Erythroblast (primary cell): ENCODE measurements around the gene PHACTR3.

Source experiments
- DNase-seq, 2 experiments: peaks; one replicate each; lab custom pipeline; 2025; lab: John Stamatoyannopoulos, UW
- GATA1 ChIP-seq: IDR thresholded peaks from 2 replicates; pipeline ENCODE4 v1.6.1; 2011; ENCODE audit warnings: low read depth, mild to moderate bottlenecking, control low read depth, low read length, moderate library complexity
- POLR2A ChIP-seq: IDR thresholded peaks from 2 replicates; pipeline ENCODE4 v1.6.1; 2011; ENCODE audit warnings: mild to moderate bottlenecking, low read length

PHACTR3 gene

DNA sequence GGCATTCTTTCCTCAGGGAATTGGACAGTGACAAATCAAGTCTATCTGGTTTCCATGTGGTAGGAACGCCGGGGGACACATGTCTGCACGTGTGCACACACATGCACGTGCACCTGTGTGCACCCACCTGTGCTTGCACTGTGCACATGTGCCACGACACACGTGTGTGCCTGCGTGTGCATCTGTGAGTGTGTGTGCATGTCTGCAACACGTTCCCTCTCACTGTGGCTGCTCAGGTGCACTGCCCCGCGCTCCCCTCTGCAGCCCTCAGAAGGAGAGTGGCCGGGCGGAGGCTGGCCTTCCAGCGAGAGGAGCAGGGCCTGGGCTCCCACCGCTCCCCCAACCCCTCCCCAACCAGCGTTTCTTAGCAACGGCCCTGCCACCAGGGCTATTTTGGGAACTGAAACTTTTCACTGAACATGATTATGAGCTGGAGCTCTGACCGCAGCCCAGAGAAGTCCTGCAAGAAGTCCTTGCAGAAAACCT is 147.8 kb downstream of the PHACTR3 start:
- DNase-seq: no peak
- TF ChIP-seq POLR2A (no peak), GATA1 (no peak)

DNA sequence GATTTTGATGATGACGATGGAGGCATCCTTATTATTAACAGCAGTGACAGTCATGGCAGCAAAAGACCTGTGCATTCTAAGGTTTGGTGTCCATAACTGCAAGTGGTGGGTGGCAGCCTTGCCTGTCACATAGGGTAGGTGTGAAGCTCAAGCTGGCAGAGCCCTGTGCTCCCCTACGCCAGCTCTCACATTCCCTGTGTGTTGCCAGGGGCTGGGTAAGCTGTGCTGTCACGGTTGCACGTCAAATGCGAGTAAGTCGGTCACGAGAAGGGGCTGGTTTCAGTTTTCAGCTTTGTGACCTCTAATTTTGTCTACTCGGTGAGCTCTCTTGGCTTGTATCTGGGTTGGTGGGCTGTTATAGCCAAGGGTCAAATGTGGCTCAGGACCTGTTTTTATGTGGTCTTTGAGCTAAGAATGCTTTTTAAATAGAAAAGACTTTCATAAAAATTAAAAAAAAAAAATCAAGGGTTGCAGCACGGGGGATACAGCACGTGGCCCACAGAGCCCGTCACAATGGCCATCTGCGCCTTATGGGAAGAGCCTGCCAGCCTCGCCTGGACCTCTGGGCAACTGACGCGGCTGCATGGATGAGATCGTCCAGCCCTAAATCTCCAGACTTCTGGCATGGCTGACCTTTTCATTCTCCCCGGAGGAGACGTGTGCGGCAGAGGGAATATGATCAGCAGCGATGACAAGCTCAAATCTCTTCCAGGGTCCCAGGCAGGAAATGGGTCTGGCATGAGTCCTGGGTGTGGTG is 148.5 kb downstream of the PHACTR3 start:
- DNase-seq: no peak
- TF ChIP-seq POLR2A: no peak

DNA sequence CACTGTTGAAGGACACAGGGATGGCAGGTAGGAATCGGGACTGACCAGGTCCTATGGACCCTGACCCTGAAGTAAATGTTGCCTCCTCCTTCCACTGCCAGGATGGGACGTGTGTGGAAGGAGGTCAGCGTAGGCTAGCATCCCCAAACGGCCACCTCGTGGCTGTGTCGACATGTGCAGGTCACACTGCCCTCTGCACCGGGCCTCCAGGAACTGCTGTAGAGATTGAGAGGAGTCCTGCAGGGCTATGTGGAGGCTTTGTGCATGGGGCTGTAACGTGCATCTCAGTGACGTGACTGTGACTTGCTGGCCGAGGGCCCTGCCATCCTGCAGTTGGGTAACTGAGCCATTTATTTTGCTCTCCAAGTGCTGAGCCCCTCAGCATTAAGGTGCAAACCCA is 149.5 kb downstream of the PHACTR3 start:
- TF ChIP-seq GATA1 (no peak), POLR2A (no peak)
- DNase-seq: no peak

DNA sequence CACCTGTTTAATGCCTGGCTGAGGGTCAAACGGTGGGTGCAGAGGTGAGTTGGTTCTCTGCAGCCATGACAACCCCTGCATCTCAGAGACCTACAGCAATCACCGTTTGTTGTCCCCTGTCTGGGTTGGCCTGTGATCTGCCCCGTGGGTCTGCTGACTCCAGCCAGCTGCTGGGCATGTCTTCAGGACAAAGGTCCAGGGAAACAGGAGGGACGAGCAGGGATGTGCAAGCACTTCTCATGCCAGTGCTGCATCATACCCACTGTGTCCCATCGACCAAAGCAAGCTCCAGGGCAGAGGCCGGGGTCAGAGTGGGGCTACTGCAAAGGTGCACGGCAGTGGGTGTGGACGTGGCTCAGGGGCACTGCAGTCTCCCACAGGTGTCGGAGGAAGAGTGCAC is 150.2 kb downstream of the PHACTR3 start:
- no peak for TF ChIP-seq POLR2A
- TF ChIP-seq GATA1: no peak
- no peak for DNase-seq

DNA sequence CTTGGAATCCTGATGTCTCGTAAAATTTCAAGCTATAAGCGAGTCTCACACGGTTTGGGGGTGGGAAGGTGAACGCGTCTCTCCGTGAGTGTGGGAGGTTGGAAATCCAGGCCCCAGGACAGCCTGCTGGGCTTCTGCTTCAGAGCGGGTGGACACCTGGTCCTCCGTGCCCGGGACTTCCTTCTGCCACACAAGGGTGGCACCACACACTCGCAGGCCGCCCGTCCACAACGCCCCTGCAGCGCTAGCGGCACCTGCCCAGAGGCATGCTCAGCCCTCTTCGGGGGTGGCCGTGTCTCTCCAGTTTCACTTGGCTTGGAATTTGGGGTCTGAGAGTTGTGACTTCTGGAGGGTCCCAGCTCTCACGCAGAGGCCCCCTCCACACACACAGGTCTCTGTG is 151.9 kb downstream of the PHACTR3 start:
- DNase-seq: no peak
- TF ChIP-seq GATA1: no peak

DNA sequence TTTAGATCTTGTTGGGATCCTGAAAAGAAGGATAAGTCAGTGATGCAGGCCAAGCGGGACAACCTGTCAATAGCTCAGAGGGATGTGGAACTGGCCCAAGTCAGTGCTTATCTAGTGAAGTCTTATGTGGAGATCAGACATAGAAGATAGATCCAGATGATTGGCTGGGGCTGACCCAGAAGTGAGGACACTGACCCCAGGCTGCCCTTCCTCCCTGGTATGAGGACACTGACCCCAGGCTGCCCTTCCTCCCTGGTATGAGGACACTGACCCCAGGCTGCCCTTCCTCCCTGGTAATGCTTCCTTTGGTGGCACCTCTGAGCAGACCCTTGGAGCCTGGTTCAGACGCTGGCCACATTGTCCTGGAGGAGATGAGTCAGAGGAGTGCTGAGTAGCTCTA is 159.7 kb downstream of the PHACTR3 start:
- no peak for TF ChIP-seq POLR2A
- TF ChIP-seq GATA1: no peak
- no peak for DNase-seq

DNA sequence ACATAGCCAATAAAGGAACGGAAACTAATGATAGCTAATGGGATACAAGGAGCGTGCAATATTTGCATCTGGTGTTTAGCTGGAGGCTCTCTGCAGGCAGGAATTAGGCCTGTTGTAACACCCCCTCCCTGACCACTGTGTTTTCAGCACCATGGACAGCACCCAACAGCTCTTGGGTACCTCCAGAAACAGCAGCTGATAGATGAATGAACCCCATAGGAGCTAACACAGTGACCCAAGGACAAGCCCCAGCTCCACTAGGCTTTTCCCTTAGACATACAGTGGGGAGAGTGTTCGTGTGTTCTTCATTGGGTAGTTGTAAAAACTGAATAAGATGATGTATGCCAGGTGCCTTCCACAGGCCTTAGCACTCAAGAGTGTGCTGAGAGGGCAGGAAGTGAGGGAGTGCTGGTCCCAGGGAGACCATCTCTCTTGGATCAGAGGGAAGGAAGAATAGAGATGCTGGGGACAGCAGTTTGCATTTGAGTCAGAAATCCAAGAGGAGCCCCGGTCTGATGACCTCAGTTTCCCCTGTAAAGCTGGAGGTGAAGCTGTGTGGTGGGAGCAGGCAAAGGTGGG is 161.3 kb downstream of the PHACTR3 start:
- TF ChIP-seq GATA1 (no peak), POLR2A (no peak)
- peak; percentile 21 to 52 for DNase-seq

DNA sequence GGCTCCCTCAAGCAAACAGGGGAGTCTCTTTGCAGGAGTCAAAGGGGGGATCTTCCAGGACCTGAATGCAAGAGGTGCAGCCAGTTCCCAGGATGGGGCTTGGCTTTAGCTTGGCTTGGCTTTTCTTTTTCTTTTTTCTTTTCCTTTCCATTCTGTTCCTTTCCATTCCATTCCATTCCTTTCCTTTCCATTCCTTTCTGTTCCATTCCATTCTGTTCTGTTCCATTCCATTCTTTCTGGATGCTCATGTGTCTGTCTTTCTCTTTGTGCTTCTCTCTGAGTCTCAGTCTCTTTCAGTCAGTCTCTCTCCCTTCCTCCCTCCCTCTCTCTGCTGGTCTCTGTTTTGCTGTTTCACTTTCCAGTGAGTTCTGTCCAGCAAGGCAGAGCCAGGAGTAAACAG is 163.3 kb downstream of the PHACTR3 start:
- DNase-seq: no peak
- TF ChIP-seq GATA1 (no peak), POLR2A (no peak)

DNA sequence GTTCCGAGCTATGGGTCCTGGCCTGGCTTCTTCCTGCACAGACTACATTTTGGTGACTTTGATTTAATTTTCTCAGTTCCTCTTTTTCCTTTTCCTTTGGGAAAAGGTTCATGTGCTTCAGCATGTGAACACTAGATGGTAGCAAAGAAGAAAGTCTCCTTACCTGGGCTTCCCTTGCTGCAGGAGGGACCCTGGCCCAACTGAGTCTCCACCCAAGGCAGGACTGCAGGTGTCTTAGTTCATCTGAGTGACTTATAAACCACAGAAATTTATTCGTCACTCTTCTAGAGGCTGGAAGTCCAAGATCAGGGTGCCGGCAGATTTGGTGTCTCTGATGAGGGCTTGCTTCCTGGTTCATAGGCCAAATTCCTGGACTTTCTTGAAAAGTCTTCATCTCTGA is 165.9 kb downstream of the PHACTR3 start:
- no peak for TF ChIP-seq POLR2A
- no peak for TF ChIP-seq GATA1
- DNase-seq: no peak

DNA sequence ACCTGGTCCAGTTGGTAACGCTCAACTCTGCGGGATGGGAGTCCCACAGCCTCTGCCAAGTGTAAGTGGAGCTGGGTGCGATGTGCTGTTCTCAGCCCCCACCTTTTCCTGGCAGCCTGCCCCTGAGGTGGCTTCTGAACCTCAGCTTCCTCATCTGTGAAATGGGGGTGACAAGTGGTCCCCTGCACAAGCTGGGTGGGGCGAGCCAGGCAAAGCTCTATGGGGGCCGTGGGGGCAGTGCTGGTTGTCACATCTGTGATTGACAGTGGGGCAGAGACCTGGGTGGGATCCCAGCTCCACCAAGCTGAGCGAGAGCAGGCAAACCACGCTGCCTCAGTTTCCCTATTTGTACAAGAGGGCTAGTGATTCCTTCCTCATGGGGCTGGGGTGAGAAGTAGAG is 166.5 kb downstream of the PHACTR3 start:
- no peak for DNase-seq

DNA sequence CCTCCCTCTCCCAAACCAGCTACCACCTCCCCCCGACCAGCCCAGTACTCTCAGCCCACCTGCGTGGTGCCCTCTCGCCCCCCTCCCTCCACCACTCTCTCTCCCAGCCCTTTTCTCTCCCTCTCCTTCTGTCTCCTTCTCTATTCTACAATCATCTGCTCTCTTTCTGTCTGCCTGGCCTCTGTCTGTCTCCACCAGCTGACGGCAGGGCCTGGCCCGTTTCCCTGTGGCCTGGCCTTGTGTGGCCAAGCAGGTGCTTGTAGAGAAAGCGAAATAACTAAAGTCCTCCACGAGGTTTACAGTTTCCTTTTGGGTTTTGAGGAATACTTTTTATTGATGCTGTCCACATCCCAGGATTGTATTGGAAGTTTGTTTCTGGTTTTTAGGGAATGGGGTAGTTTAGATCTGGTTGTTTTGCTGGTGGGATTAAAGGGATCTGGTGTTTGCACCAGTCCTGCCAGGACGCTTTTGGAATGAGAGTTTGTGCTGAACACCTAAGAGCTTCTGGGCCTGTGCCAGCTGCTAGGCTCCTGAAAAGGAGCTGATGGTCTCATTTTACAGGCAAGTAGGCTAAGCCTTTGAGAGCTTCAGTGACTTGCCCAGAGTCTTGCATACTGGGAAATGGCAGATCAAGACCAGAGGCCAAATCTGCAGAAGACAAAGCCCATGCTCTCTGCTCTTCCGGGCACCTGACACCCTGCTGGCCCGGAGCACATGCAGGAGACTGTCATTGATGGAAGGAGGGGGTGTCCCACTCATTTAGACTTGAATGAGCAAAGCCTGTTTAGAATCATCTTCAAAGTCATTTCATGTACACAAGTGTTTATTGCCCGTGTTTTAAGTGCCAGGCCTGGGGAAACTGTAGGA is 167.4 kb downstream of the PHACTR3 start:
- TF ChIP-seq GATA1 (no peak), POLR2A (no peak)
- no peak for DNase-seq

More for the DNA sequence above, 166.5 kb downstream of the PHACTR3 start:
- no peak for TF ChIP-seq GATA1

DNA sequence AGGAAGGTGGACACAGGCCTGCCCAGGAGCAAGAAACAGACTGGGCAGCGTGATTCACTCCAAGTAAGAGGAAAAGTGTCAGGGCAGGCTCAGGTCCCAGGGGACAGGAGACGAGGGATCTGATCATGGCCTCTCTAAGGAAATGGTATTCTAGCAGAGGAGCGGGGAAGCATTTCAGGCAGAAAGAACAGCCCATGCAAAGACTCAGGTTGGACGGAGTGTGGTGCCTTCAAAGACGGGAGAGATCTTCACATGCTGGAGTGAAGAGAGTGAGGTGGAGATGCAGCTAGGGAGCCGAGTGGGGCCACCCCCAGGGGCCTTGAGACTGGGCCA is 168.0 kb downstream of the PHACTR3 start:
- no peak for TF ChIP-seq GATA1
- no peak for TF ChIP-seq POLR2A
- no peak for DNase-seq

DNA sequence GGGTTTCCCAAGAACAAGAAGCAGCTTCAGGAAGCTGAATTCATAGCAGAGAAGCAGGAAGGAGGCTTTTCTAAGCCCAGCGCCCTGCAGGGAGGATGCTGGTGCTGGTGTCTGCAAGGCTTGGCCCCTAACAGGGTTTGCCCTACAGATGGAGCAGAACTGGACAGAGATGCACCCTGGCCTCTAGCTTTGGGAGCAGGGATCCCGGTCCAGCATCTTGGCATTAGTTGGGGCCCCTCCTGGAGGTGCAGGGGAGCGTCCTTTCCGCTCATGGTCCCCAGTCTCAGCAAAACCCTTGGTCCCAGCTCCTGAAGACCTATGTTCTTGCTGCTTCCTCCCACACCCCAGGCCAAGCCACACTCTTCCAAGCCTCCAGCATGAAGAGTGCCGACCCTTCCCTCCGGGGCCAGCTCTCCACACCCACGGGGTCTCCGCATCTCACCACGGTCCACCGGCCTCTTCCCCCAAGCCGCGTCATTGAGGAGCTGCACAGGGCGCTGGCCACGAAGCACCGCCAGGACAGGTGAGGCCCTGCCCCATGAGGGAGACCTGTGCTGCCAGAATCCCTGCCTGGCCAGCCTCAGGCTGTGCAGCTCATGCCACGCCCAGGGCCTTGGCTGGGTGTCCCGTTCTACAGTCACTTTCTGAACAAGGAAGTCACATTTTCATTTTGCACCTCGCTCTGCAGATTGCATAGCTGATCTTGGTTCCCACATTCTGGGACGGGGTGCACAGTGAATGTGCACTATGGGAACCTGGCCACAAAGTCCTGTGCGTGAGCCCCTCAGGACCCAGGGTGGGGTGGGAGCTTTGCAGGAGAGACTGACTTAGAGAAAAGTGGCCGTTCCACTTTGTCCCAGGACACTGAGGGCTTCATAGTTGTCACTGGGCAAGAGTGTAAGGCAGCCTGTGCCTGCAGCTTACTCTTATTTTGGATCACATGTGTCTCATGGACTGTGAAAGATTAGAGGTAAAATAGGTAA is 168.9 kb downstream of the PHACTR3 start:
- TF ChIP-seq POLR2A (no peak), GATA1 (no peak)
- no peak for DNase-seq
